Trophoblast cell (in vitro differentiated cells and primary cell): ENCODE measurements around the gene SCYL2.
A peak's percentile ranks its signal among the peaks of the same experiment; 100 is the strongest.

Experiments used
- DNase-seq, 2 donors: peaks; one replicate each; pipeline ENCODE4 v3.0.0-alpha.2; 2016
- H2AFZ ChIP-seq: 2 replicates; pipeline ENCODE4 v1.6.1; 2013; ENCODE audit warnings: low read length, moderate library complexity, mild to moderate bottlenecking; ENCODE audit not compliant: insufficient read depth, poor library complexity
- H2AK5ac ChIP-seq: 2 replicates; pipeline ENCODE4 v1.6.1; 2013; ENCODE audit warnings: mild to moderate bottlenecking, low read length
- H2BK120ac ChIP-seq: 2 replicates; pipeline ENCODE4 v1.6.1; 2013; ENCODE audit warnings: low read length, mild to moderate bottlenecking, moderate library complexity; ENCODE audit not compliant: insufficient read depth, poor library complexity
- H2BK12ac ChIP-seq: 2 replicates; pipeline ENCODE4 v1.6.1; 2013; ENCODE audit warnings: mild to moderate bottlenecking, low read length, moderate library complexity
- H2BK5ac ChIP-seq: 2 replicates; pipeline ENCODE4 v1.6.1; 2013; ENCODE audit warnings: low read length, low read depth, moderate library complexity, mild to moderate bottlenecking; ENCODE audit not compliant: poor library complexity
- H3K14ac ChIP-seq: 2 replicates; pipeline ENCODE4 v1.6.1; 2013; ENCODE audit warnings: mild to moderate bottlenecking, low read length
- H3K18ac ChIP-seq: 2 replicates; pipeline ENCODE4 v1.6.1; 2013; ENCODE audit warnings: mild to moderate bottlenecking, low read length
- H3K23ac ChIP-seq: 2 replicates; pipeline ENCODE4 v1.6.1; 2013; ENCODE audit warnings: low read length
- H3K27ac ChIP-seq: 2 replicates; pipeline ENCODE4 v1.5.1; 2013; ENCODE audit warnings: low read depth, mild to moderate bottlenecking, inconsistent platforms, low read length, moderate library complexity
- H3K27me3 ChIP-seq: 2 replicates; pipeline ENCODE4 v1.6.1; 2013; ENCODE audit warnings: inconsistent platforms, mild to moderate bottlenecking, low read length, moderate library complexity; ENCODE audit not compliant: insufficient read depth
- H3K36me3 ChIP-seq, 2 experiments: 1 replicate in 1 of 2; 2 replicates in 1 of 2; pipeline ENCODE4 v1.6.1; 2013; ENCODE audit warnings: low read length in 2 of 2, mild to moderate bottlenecking in 2 of 2, moderate library complexity in 1 of 2; ENCODE audit not compliant: insufficient read depth in 2 of 2, control insufficient read depth in 1 of 2
- H3K4ac ChIP-seq: 2 replicates; pipeline ENCODE4 v1.6.1; 2013; ENCODE audit warnings: low read depth, mild to moderate bottlenecking, low read length, moderate library complexity
- H3K4me1 ChIP-seq, 2 experiments: 1 replicate in 1 of 2; 2 replicates in 1 of 2; pipeline ENCODE4 v1.6.1; 2013; ENCODE audit warnings: low read length in 2 of 2, mild to moderate bottlenecking in 2 of 2, moderate library complexity in 1 of 2; ENCODE audit not compliant: insufficient read depth in 2 of 2, control insufficient read depth in 1 of 2
- H3K4me2 ChIP-seq: 2 replicates; pipeline ENCODE4 v1.6.1; 2013; ENCODE audit warnings: inconsistent platforms, mild to moderate bottlenecking, low read length, moderate library complexity
- H3K4me3 ChIP-seq: 2 replicates; pipeline ENCODE4 v1.5.1; 2013; ENCODE audit warnings: mild to moderate bottlenecking, low read depth, low read length, inconsistent platforms
- H3K79me1 ChIP-seq: one replicate; pipeline ENCODE4 v1.6.1; 2013; ENCODE audit warnings: low read length
- H3K79me2 ChIP-seq: 2 replicates; pipeline ENCODE4 v1.6.1; 2013; ENCODE audit warnings: low read length, mild to moderate bottlenecking; ENCODE audit not compliant: control insufficient read depth, insufficient read depth, poor library complexity
- H3K9ac ChIP-seq: 2 replicates; pipeline ENCODE4 v1.6.1; 2013; ENCODE audit warnings: mild to moderate bottlenecking, low read length
- H3K9me3 ChIP-seq: 2 replicates; pipeline ENCODE4 v1.6.1; 2013; ENCODE audit warnings: low read depth, mild to moderate bottlenecking, control low read depth, inconsistent platforms, low read length; ENCODE audit not compliant: insufficient read depth
- H4K12ac ChIP-seq: 2 replicates; pipeline ENCODE4 v1.6.1; 2013; ENCODE audit warnings: low read depth, mild to moderate bottlenecking, low read length, moderate library complexity
- H4K8ac ChIP-seq: 2 replicates; pipeline ENCODE4 v1.6.1; 2013; ENCODE audit warnings: low read depth, mild to moderate bottlenecking, low read length, moderate library complexity
- H4K91ac ChIP-seq: one replicate; pipeline ENCODE4 v1.6.1; 2013; ENCODE audit warnings: low read depth, mild to moderate bottlenecking, low read length, moderate library complexity
- WGBS: extraction: QIAGEN DNeasy Blood & Tissue Kit; methylation state at CpG from one replicate; pipeline ENCODE4 v1.1.7; 2013; ENCODE audit warnings: missing lambda C conversion rate; ENCODE audit not compliant: insufficient read length, insufficient coverage; ENCODE audit errors: extremely low coverage; 5-methylcytosine and 5-hydroxymethylcytosine counted together

The SCYL2 gene

DNA sequence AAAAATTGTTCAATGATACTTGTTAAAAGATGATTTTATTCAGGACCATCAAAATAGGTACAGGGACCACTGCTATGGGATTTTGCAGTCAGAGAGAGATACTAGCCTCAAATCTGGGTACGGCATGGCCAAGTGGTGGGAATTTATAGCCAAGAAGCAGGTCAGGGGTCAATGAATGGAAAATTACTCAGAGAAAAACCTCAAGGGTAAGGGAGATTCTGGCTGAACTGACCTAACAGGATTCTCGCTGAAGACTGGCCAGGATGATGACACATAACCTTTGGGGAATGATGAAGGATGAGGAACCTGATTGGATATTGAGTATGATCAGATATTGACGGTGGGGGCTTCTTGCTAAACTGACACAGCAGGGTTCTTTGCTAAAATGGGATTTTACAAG is 32.8 kb upstream of the SCYL2 start:
- Histone ChIP-seq H3K4me1 (peaks cover 10 to 13% of the 10 kb centered on the region in 2 experiments), H2AFZ (no peak overlapping the region), H3K27ac (peak overlapping the region; percentile 27), H4K12ac (no peak overlapping the region), H3K18ac (no peak overlapping the region), H3K9ac (no peak overlapping the region), H3K23ac (no peak overlapping the region), H4K91ac (no peak overlapping the region), H2BK120ac (no peak overlapping the region), H3K4ac (no peak overlapping the region), H3K36me3 (no peaks in the 10 kb centered on the region), H3K27me3 (no peaks in the 10 kb centered on the region), H2BK12ac (no peak overlapping the region), H4K8ac (no peak overlapping the region), H2AK5ac (no peak overlapping the region), H3K9me3 (no peaks in the 10 kb centered on the region), H3K79me1 (peaks cover 13% of the 10 kb centered on the region), H3K79me2 (no peaks in the 10 kb centered on the region), H3K4me3 (no peak overlapping the region), H3K14ac (no peak overlapping the region), H3K4me2 (peak overlapping the region; percentile 53), H2BK5ac (no peak overlapping the region)
- WGBS: no CpG with 5 or more reads among the region's 3 CpGs
- peak; percentile 66 to 91 for DNase-seq

DNA sequence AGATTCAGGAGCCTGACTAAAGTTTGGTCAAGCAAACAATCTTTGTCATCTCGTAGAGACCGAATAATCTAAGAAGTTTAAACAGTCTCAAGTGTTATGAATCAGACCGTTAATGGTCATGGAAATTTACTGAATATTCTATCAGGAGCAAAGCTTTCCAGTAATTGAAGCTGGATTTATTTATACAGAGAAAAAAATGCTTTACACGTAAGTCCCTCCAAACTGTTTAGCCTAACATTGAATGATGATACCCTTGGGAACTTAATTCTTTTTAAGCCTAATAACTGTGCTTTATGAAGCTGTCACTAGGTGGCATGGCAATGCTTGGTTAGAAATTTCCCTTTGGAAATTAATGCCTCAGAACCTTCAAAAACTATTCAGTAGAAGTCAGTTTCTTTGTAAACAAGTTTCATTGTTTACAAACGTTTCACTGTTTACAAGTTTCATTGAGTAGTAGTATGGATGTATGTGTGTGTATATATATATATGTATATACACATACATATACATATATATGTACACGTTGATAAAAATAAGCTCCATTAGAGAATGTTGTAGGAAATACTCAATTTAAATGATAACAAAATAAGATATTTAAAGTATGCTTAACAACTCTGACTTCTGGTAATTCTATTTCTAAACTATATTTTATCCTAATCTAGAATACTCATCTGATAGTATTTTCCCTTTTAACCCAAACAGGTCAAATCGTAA is 32.2 kb upstream of the SCYL2 start:
- H3K4me3 ChIP-seq: no peak overlapping the region
- H3K23ac ChIP-seq: no peak overlapping the region
- no peak overlapping the region for H2AK5ac ChIP-seq
- no CpG with 5 or more reads among the region's 7 CpGs for WGBS
- H3K4me2 ChIP-seq: peak overlapping the region; percentile 53
- peak; percentile 33 to 81 for DNase-seq
- no peak overlapping the region for H3K18ac ChIP-seq
- H3K27ac ChIP-seq: peak overlapping the region; percentile 27
- H2AFZ ChIP-seq: no peak overlapping the region
- peaks cover 11% of the 10 kb centered on the region for H3K79me1 ChIP-seq
- no peak overlapping the region for H4K91ac ChIP-seq
- H2BK120ac ChIP-seq: no peak overlapping the region
- H3K4me1 ChIP-seq: peaks cover 7 to 10% of the 10 kb centered on the region in 2 experiments
- no peaks in the 10 kb centered on the region for H3K79me2 ChIP-seq
- no peaks in the 10 kb centered on the region for H3K9me3 ChIP-seq
- H4K12ac ChIP-seq: no peak overlapping the region
- no peak overlapping the region for H3K14ac ChIP-seq
- no peak overlapping the region for H2BK5ac ChIP-seq
- no peaks in the 10 kb centered on the region for H3K27me3 ChIP-seq
- H2BK12ac ChIP-seq: no peak overlapping the region
- H3K9ac ChIP-seq: no peak overlapping the region
- H3K4ac ChIP-seq: no peak overlapping the region
- H3K36me3 ChIP-seq: no peaks in the 10 kb centered on the region
- no peak overlapping the region for H4K8ac ChIP-seq

DNA sequence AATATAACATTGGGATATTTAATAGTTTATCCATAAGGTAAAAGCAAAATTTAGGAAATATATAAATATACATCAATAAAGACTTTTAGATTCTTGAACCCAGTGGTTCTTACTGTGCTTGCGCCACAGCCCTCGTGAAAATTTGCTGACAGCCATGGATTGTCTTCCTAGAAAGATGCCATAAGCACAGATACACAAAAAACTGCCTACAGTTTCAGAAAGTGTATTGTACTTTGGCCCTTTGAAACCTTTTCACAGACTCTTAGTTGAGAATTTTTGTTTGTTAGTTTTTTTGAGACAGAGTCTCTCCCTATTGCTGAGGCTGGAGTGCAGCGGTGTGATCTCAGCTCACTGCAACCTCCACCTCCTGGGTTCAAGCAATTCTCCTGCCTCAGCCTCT is 28.2 kb upstream of the SCYL2 start:
- H3K18ac ChIP-seq: no peak overlapping the region
- no peak overlapping the region for H3K4me2 ChIP-seq
- no peaks in the 10 kb centered on the region for H3K79me2 ChIP-seq
- no peak overlapping the region for H3K27ac ChIP-seq
- no peak overlapping the region for H2AK5ac ChIP-seq
- peaks cover 1% of the 10 kb centered on the region in 2 experiments for H3K4me1 ChIP-seq
- H2BK120ac ChIP-seq: no peak overlapping the region
- no peak overlapping the region for H4K91ac ChIP-seq
- H2BK12ac ChIP-seq: no peak overlapping the region
- no peaks in the 10 kb centered on the region for H3K36me3 ChIP-seq
- H3K79me1 ChIP-seq: peaks cover under 1% of the 10 kb centered on the region
- H3K4me3 ChIP-seq: no peak overlapping the region
- H3K9me3 ChIP-seq: no peaks in the 10 kb centered on the region
- H2AFZ ChIP-seq: no peak overlapping the region
- no peak overlapping the region for H3K9ac ChIP-seq
- H4K12ac ChIP-seq: no peak overlapping the region
- H3K14ac ChIP-seq: no peak overlapping the region
- no peaks in the 10 kb centered on the region for H3K27me3 ChIP-seq
- no peak overlapping the region for H4K8ac ChIP-seq
- no peak overlapping the region for H2BK5ac ChIP-seq
- H3K4ac ChIP-seq: no peak overlapping the region
- WGBS: no CpG with 5 or more reads among the region's 3 CpGs
- DNase-seq: no peak
- H3K23ac ChIP-seq: no peak overlapping the region

GRCh38 chr12:100239589-100239988 is 27.4 kb upstream of the SCYL2 start:
- no CpG with 5 or more reads among the region's 1 CpG for WGBS
- Histone ChIP-seq H3K79me2 (no peaks in the 10 kb centered on the region), H3K4ac (no peak overlapping the region), H2AFZ (no peak overlapping the region), H3K14ac (no peak overlapping the region), H3K18ac (no peak overlapping the region), H3K79me1 (no peaks in the 10 kb centered on the region), H2BK120ac (no peak overlapping the region), H4K8ac (no peak overlapping the region), H3K4me1 (no peaks in the 10 kb centered on the region), H2AK5ac (no peak overlapping the region), H3K4me2 (no peak overlapping the region), H3K23ac (no peak overlapping the region), H3K27me3 (no peaks in the 10 kb centered on the region), H2BK5ac (no peak overlapping the region), H3K9ac (no peak overlapping the region), H2BK12ac (no peak overlapping the region), H4K12ac (no peak overlapping the region), H3K4me3 (no peak overlapping the region), H4K91ac (no peak overlapping the region), H3K9me3 (no peaks in the 10 kb centered on the region), H3K36me3 (no peaks in the 10 kb centered on the region), H3K27ac (no peak overlapping the region)
- no peak for DNase-seq
